HG03439 (cell line): ENCODE measurements around the gene SUMO3.

Experiments used
- ATAC-seq: cut with Tn5 transposase; IDR thresholded peaks from one replicate; pipeline ENCODE4 v1.9.1; 2021; ENCODE audit warnings: mild to moderate bottlenecking, moderate library complexity; ENCODE audit not compliant: unreplicated experiment

SUMO3 gene

GRCh38 chr21:44762221-44763049, 55.4 kb downstream of the SUMO3 start:
- no peak for ATAC-seq

- no peak for ATAC-seq
Observed at GRCh38 chr21:44761747-44762208, 56.1 kb downstream of the SUMO3 start.

- no peak for ATAC-seq
Observed at GRCh38 chr21:44761011-44761729, 56.7 kb downstream of the SUMO3 start.

GRCh38 chr21:44760376-44760775, 57.5 kb downstream of the SUMO3 start:
- no peak for ATAC-seq

GRCh38 chr21:44759628-44760285, 58.1 kb downstream of the SUMO3 start:
- no peak for ATAC-seq

- ATAC-seq: no peak
Observed at GRCh38 chr21:44758781-44759627, 58.9 kb downstream of the SUMO3 start.

GRCh38 chr21:44758141-44758561, 59.7 kb downstream of the SUMO3 start:
- no peak for ATAC-seq

GRCh38 chr21:44757731-44758130, 60.1 kb downstream of the SUMO3 start:
- no peak for ATAC-seq

GRCh38 chr21:44756423-44757185, 61.3 kb downstream of the SUMO3 start:
- no peak for ATAC-seq
